ENCODE measurements around the gene CA5B. TPM values are rescaled to one million over a fixed set of nuclear protein-coding genes. Genes with fewer than 3 reads are reported as not detected.
A peak's percentile ranks its signal among the peaks of the same experiment; 100 is the strongest.
"Not testable (repeated sequence)": the region's sequence is repeated elsewhere in the genome, so short reads cannot be mapped to it uniquely, and the experiment has no call there.

The CA5B gene
- total RNA-seq, 1 experiment from 2014 or later, result 4.2 TPM

- in situ Hi-C loops (cut with HindIII; ENCODE audit: low pct_unique_long_range_greater_than_20kb, low sequenced_read_pairs), result no loop called here
- no peak for DNase-seq (ENCODE audit: low read depth)
Measured at GRCh38 chrX:15745179-15745578, 7.1 kb downstream of the CA5B start.

GRCh38 chrX:15746651-15747050 lies 8.6 kb downstream of the CA5B start:
- in situ Hi-C loops (cut with HindIII; ENCODE audit: low pct_unique_long_range_greater_than_20kb, low sequenced_read_pairs); DNase-seq (ENCODE audit: low read depth): not testable (repeated sequence)

GRCh38 chrX:15747626-15748173 lies 9.6 kb downstream of the CA5B start:
- in situ Hi-C loops (cut with HindIII; ENCODE audit: low pct_unique_long_range_greater_than_20kb, low sequenced_read_pairs), result no loop called here
- no peak for DNase-seq (ENCODE audit: low read depth)

- DNase-seq (ENCODE audit: low read depth), result no peak
- in situ Hi-C loops (cut with HindIII; ENCODE audit: low pct_unique_long_range_greater_than_20kb, low sequenced_read_pairs), result no loop called here
Measured at GRCh38 chrX:15748841-15749240, 10.8 kb downstream of the CA5B start.

GRCh38 chrX:15749642-15750610 lies 11.9 kb downstream of the CA5B start:
- DNase-seq (ENCODE audit: low read depth), result peak; percentile 1
- in situ Hi-C loops (cut with HindIII; ENCODE audit: low pct_unique_long_range_greater_than_20kb, low sequenced_read_pairs), result no loop called here

- in situ Hi-C loops (cut with HindIII; ENCODE audit: low pct_unique_long_range_greater_than_20kb, low sequenced_read_pairs), result no loop called here
- DNase-seq (ENCODE audit: low read depth), result no peak
Measured at GRCh38 chrX:15750611-15751154, 12.6 kb downstream of the CA5B start.

- peak; percentile 80 for DNase-seq (ENCODE audit: low read depth)
- in situ Hi-C loops (cut with HindIII; ENCODE audit: low pct_unique_long_range_greater_than_20kb, low sequenced_read_pairs), result no loop called here
Measured at GRCh38 chrX:15751155-15751819, 13.2 kb downstream of the CA5B start.

- no peak for DNase-seq (ENCODE audit: low read depth)
Measured at GRCh38 chrX:15755091-15755490, 17.0 kb downstream of the CA5B start.

GRCh38 chrX:15758140-15758539 lies 20.1 kb downstream of the CA5B start:
- no peak for DNase-seq (ENCODE audit: low read depth)
- in situ Hi-C loops (cut with HindIII; ENCODE audit: low pct_unique_long_range_greater_than_20kb, low sequenced_read_pairs), result no loop called here

More at GRCh38 chrX:15755091-15755490, 17.0 kb downstream of the CA5B start:
- in situ Hi-C loops (cut with HindIII; ENCODE audit: low pct_unique_long_range_greater_than_20kb, low sequenced_read_pairs), result no loop called here

- in situ Hi-C loops (cut with HindIII; ENCODE audit: low pct_unique_long_range_greater_than_20kb, low sequenced_read_pairs); DNase-seq (ENCODE audit: low read depth): not testable (repeated sequence)
Measured at GRCh38 chrX:15759886-15760285, 21.8 kb downstream of the CA5B start.

GRCh38 chrX:15761564-15762191 lies 23.6 kb downstream of the CA5B start:
- in situ Hi-C loops (cut with HindIII; ENCODE audit: low pct_unique_long_range_greater_than_20kb, low sequenced_read_pairs), result no loop called here
- DNase-seq (ENCODE audit: low read depth), result no peak

- in situ Hi-C loops (cut with HindIII; ENCODE audit: low pct_unique_long_range_greater_than_20kb, low sequenced_read_pairs), result no loop called here
- no peak for DNase-seq (ENCODE audit: low read depth)
Measured at GRCh38 chrX:15769300-15769954, 31.4 kb downstream of the CA5B start.

- DNase-seq (ENCODE audit: low read depth), result no peak
- in situ Hi-C loops (cut with HindIII; ENCODE audit: low pct_unique_long_range_greater_than_20kb, low sequenced_read_pairs), result no loop called here
Measured at GRCh38 chrX:15781961-15782699, 44.1 kb downstream of the CA5B start.

GRCh38 chrX:15785176-15785750 lies 47.2 kb downstream of the CA5B start:
- in situ Hi-C loops (cut with HindIII; ENCODE audit: low pct_unique_long_range_greater_than_20kb, low sequenced_read_pairs), result no loop called here
- DNase-seq (ENCODE audit: low read depth), result no peak

GRCh38 chrX:15786915-15787314 lies 48.8 kb downstream of the CA5B start:
- in situ Hi-C loops (cut with HindIII; ENCODE audit: low pct_unique_long_range_greater_than_20kb, low sequenced_read_pairs), result no loop called here
- DNase-seq (ENCODE audit: low read depth), result no peak

GRCh38 chrX:15789979-15790768 lies 52.1 kb downstream of the CA5B start, which contains the start of gene ZRSR2:
ZRSR2 (plus strand) TSS chrX:15790484; CDS start chrX:15790496, 12 bp downstream.
- in situ Hi-C loops (cut with HindIII; ENCODE audit: low pct_unique_long_range_greater_than_20kb, low sequenced_read_pairs), result no loop called here
- DNase-seq (ENCODE audit: low read depth), result peak; percentile 76

All from Caki2 (cell line).